Hypothalamus (tissue), 51 donors: Measurements from ENCODE around the gene UBE3C.
"Not testable (repeated sequence)": the region's sequence is repeated elsewhere in the genome, so short reads cannot be mapped to it uniquely, and the experiment has no call there.

ENCODE experiments used
- DNase-seq, 51 donors: peaks; one replicate each; lab custom pipeline; 2025; lab: John Stamatoyannopoulos, UW

The UBE3C gene

GRCh38 chr7:157269341-157270059 is 130.8 kb downstream of the UBE3C start:
- no peak for DNase-seq

GRCh38 chr7:157270060-157270444 is 131.3 kb downstream of the UBE3C start:
- no peak for DNase-seq

- DNase-seq = no peak
Measured at GRCh38 chr7:157271315-157271990, 132.7 kb downstream of the UBE3C start.

GRCh38 chr7:157271991-157272324 is 133.2 kb downstream of the UBE3C start:
- peak in 10 of 51 donors; percentile 11 to 46 (median 20) for DNase-seq

- DNase-seq = no peak
Measured at GRCh38 chr7:157272351-157273207, 133.9 kb downstream of the UBE3C start.

GRCh38 chr7:157273208-157274093 is 134.7 kb downstream of the UBE3C start:
- peak in 43 of 51 donors; percentile 3 to 68 (median 31) for DNase-seq

GRCh38 chr7:157274094-157274634 is 135.4 kb downstream of the UBE3C start:
- DNase-seq = not testable (repeated sequence)

- no peak for DNase-seq
Measured at GRCh38 chr7:157274991-157275427, 136.3 kb downstream of the UBE3C start.

- DNase-seq = no peak
Measured at GRCh38 chr7:157276091-157276561, 137.4 kb downstream of the UBE3C start.

GRCh38 chr7:157276731-157277562 is 138.2 kb downstream of the UBE3C start:
- peak in 12 of 51 donors; percentile 7 to 46 (median 26) for DNase-seq

GRCh38 chr7:157277568-157277967 is 138.8 kb downstream of the UBE3C start:
- DNase-seq = not testable (repeated sequence)

GRCh38 chr7:157278167-157278790 is 139.6 kb downstream of the UBE3C start:
- DNase-seq = no peak

- DNase-seq = no peak
Measured at GRCh38 chr7:157278791-157279724, 140.3 kb downstream of the UBE3C start.

- DNase-seq = no peak
Measured at GRCh38 chr7:157279741-157280215, 141.1 kb downstream of the UBE3C start.

GRCh38 chr7:157280216-157280841 is 141.6 kb downstream of the UBE3C start:
- no peak for DNase-seq

GRCh38 chr7:157281221-157281998 is 142.7 kb downstream of the UBE3C start:
- DNase-seq = no peak
